ENCODE measurements around the gene HOXC11.

GRCh38 chr12:53938326-53939140, 34.4 kb upstream of the HOXC11 start, which contains the start of gene HOXC13:
- TF ChIP-seq, protein P1, sequence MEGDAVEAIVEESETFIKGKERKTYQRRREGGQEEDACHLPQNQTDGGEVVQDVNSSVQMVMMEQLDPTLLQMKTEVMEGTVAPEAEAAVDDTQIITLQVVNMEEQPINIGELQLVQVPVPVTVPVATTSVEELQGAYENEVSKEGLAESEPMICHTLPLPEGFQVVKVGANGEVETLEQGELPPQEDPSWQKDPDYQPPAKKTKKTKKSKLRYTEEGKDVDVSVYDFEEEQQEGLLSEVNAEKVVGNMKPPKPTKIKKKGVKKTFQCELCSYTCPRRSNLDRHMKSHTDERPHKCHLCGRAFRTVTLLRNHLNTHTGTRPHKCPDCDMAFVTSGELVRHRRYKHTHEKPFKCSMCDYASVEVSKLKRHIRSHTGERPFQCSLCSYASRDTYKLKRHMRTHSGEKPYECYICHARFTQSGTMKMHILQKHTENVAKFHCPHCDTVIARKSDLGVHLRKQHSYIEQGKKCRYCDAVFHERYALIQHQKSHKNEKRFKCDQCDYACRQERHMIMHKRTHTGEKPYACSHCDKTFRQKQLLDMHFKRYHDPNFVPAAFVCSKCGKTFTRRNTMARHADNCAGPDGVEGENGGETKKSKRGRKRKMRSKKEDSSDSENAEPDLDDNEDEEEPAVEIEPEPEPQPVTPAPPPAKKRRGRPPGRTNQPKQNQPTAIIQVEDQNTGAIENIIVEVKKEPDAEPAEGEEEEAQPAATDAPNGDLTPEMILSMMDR (IDR thresholded peaks at IDR 0.05), result no peak
- no peak for TF ChIP-seq POLR2A (IDR thresholded peaks at IDR 0.05)
